Neuronal stem cell (in vitro differentiated cells): ENCODE measurements around the gene CELA2A.

ENCODE experiments used
- DNase-seq: peaks from one replicate; pipeline ENCODE4 v3.0.0-alpha.2; 2013; ENCODE audit warnings: low spot score
- H2AFZ ChIP-seq: one replicate; pipeline ENCODE4 v1.6.1; 2013; ENCODE audit warnings: mild to moderate bottlenecking, low read length, inconsistent platforms
- H2AK5ac ChIP-seq: 2 replicates; pipeline ENCODE4 v1.6.1; 2013; ENCODE audit warnings: low read depth, mild to moderate bottlenecking, inconsistent platforms, low read length, moderate library complexity, mixed read lengths
- H2BK120ac ChIP-seq: 2 replicates; pipeline ENCODE4 v1.6.1; 2013; ENCODE audit warnings: low read depth, mild to moderate bottlenecking, inconsistent platforms, low read length, moderate library complexity, mixed read lengths
- H2BK12ac ChIP-seq: one replicate; pipeline ENCODE4 v1.6.1; 2013; ENCODE audit warnings: low read length, inconsistent platforms
- H2BK15ac ChIP-seq: 2 replicates; pipeline ENCODE4 v1.6.1; 2013; ENCODE audit warnings: mild to moderate bottlenecking, low read length, inconsistent platforms, mixed read lengths
- H2BK5ac ChIP-seq: one replicate; pipeline ENCODE4 v1.6.1; 2013; ENCODE audit warnings: inconsistent platforms, mild to moderate bottlenecking, low read length, moderate library complexity
- H3K14ac ChIP-seq: one replicate; pipeline ENCODE4 v1.6.1; 2013; ENCODE audit warnings: low read length, inconsistent platforms
- H3K18ac ChIP-seq: 2 replicates; pipeline ENCODE4 v1.6.1; 2013; ENCODE audit warnings: low read length, inconsistent platforms
- H3K23ac ChIP-seq: 2 replicates; pipeline ENCODE4 v1.6.1; 2013; ENCODE audit warnings: low read depth, mild to moderate bottlenecking, mixed read lengths, low read length, inconsistent platforms; ENCODE audit not compliant: poor library complexity
- H3K27ac ChIP-seq: replicated peaks from 3 replicates; pipeline ENCODE4 v1.5.1; 2013; ENCODE audit warnings: low read length, inconsistent platforms
- H3K27me3 ChIP-seq, 3 experiments: 2 replicates each; pipeline ENCODE4 v1.6.1; 2013; ENCODE audit warnings: low read length in 3 of 3, mild to moderate bottlenecking in 2 of 3, inconsistent platforms in 1 of 3, low read depth in 1 of 3, mixed read lengths in 1 of 3, moderate library complexity in 1 of 3; ENCODE audit not compliant: control insufficient read depth in 3 of 3, insufficient read depth in 3 of 3
- H3K36me3 ChIP-seq, 2 donors: replicated peaks in 1 of 2; 2 replicates each; pipeline ENCODE4 v1.6.1; 2013; ENCODE audit warnings: low read length in 2 of 2; ENCODE audit not compliant: control insufficient read depth in 2 of 2, insufficient read depth in 2 of 2
- H3K4ac ChIP-seq: 2 replicates; pipeline ENCODE4 v1.6.1; 2013; ENCODE audit warnings: inconsistent platforms, mild to moderate bottlenecking, low read length, moderate library complexity
- H3K4me1 ChIP-seq, 2 donors: 1 replicate in 1 of 2; 2 replicates in 1 of 2; pipeline ENCODE4 v1.6.1; 2013; ENCODE audit warnings: low read length in 2 of 2, low read depth in 1 of 2; ENCODE audit not compliant: control insufficient read depth in 2 of 2, insufficient read depth in 1 of 2
- H3K4me2 ChIP-seq: one replicate; pipeline ENCODE4 v1.6.1; 2013; ENCODE audit warnings: mild to moderate bottlenecking, low read length, inconsistent platforms; ENCODE audit not compliant: insufficient read depth, poor library complexity, severe bottlenecking
- H3K4me3 ChIP-seq, 2 donors: 2 replicates each; pipeline ENCODE4 v1.5.1; 2013; ENCODE audit warnings: low read length in 2 of 2, mild to moderate bottlenecking in 2 of 2, inconsistent platforms in 1 of 2, moderate library complexity in 1 of 2
- H3K79me1 ChIP-seq: one replicate; pipeline ENCODE4 v1.6.1; 2013; ENCODE audit warnings: low read depth, mild to moderate bottlenecking, inconsistent platforms, low read length, moderate library complexity
- H3K9ac ChIP-seq: one replicate; pipeline ENCODE4 v1.6.1; 2013; ENCODE audit warnings: mild to moderate bottlenecking, low read depth, low read length, inconsistent platforms; ENCODE audit not compliant: poor library complexity
- H3K9me3 ChIP-seq, 2 donors: replicated peaks in 1 of 2; 2 replicates each; pipeline versions ENCODE3 to v1.6.1; 2013; ENCODE audit warnings: low read length in 2 of 2, mild to moderate bottlenecking in 2 of 2, inconsistent platforms in 1 of 2, low read depth in 1 of 2, mixed read lengths in 1 of 2, moderate library complexity in 1 of 2; ENCODE audit not compliant: control insufficient read depth in 2 of 2, insufficient read depth in 1 of 2
- H4K8ac ChIP-seq: one replicate; pipeline ENCODE4 v1.6.1; 2013; ENCODE audit warnings: low read depth, mild to moderate bottlenecking, inconsistent platforms, low read length, moderate library complexity
- H4K91ac ChIP-seq: one replicate; pipeline ENCODE4 v1.6.1; 2013; ENCODE audit warnings: low read length, low read depth, mild to moderate bottlenecking, inconsistent platforms; ENCODE audit not compliant: poor library complexity
- WGBS, 2 donors: extraction: QIAGEN DNeasy Blood & Tissue Kit; methylation state at CpG; one replicate each; pipeline ENCODE4 v1.1.7; 2013; ENCODE audit warnings: missing lambda C conversion rate in 2 of 2, mixed read lengths in 1 of 2; ENCODE audit not compliant: insufficient read length in 2 of 2, insufficient replicate concordance in 1 of 2; ENCODE audit errors: extremely low coverage in 2 of 2; 5-methylcytosine and 5-hydroxymethylcytosine counted together

Gene CELA2A

GRCh38 chr1:15436881-15437442 is 19.6 kb upstream of the CELA2A start:
- peak overlapping the region in 1 of 2 donors; percentile 38 for H3K4me3 ChIP-seq
- no peak overlapping the region for H3K9ac ChIP-seq
- peaks cover 0 to 2% (median 0%) of the 10 kb centered on the region in 3 experiments for H3K27me3 ChIP-seq
- H4K91ac ChIP-seq, result no peak overlapping the region
- H3K27ac ChIP-seq, result no peak overlapping the region
- H3K4ac ChIP-seq, result no peak overlapping the region
- DNase-seq, result no peak
- no peak overlapping the region for H2BK12ac ChIP-seq
- H2AFZ ChIP-seq, result no peak overlapping the region
- H3K18ac ChIP-seq, result no peak overlapping the region
- peaks cover 0 to 3% of the 10 kb centered on the region in 2 donors for H3K9me3 ChIP-seq
- no peaks in the 10 kb centered on the region for H3K79me1 ChIP-seq
- no CpG with 5 or more reads among the region's 6 CpGs for WGBS, 2 donors
- no peak overlapping the region for H3K23ac ChIP-seq
- H3K14ac ChIP-seq, result no peak overlapping the region
- H3K36me3 ChIP-seq, result no peaks in the 10 kb centered on the region
- no peak overlapping the region for H3K4me2 ChIP-seq
- no peak overlapping the region for H2BK15ac ChIP-seq
- H2AK5ac ChIP-seq, result no peak overlapping the region
- H4K8ac ChIP-seq, result no peak overlapping the region
- no peaks in the 10 kb centered on the region for H3K4me1 ChIP-seq
- no peak overlapping the region for H2BK120ac ChIP-seq
- H2BK5ac ChIP-seq, result no peak overlapping the region

GRCh38 chr1:15439325-15439724 is 17.2 kb upstream of the CELA2A start:
- WGBS, 2 donors, result no CpG with 5 or more reads among the region's 14 CpGs
- Histone ChIP-seq H3K36me3 (no peaks in the 10 kb centered on the region), H4K8ac (no peak overlapping the region), H3K23ac (no peak overlapping the region), H3K4me2 (no peak overlapping the region), H2AK5ac (no peak overlapping the region), H2BK15ac (no peak overlapping the region), H3K9me3 (peaks cover 0 to 3% of the 10 kb centered on the region in 2 donors), H3K4me3 (no peak overlapping the region), H3K9ac (no peak overlapping the region), H3K14ac (no peak overlapping the region), H4K91ac (no peak overlapping the region), H3K18ac (no peak overlapping the region), H2BK120ac (no peak overlapping the region), H3K4me1 (no peaks in the 10 kb centered on the region), H3K27ac (no peak overlapping the region), H3K79me1 (no peaks in the 10 kb centered on the region), H2AFZ (no peak overlapping the region), H3K4ac (no peak overlapping the region), H2BK12ac (no peak overlapping the region), H3K27me3 (peaks cover 0 to 14% (median 0%) of the 10 kb centered on the region in 3 experiments), H2BK5ac (no peak overlapping the region)
- no peak for DNase-seq

GRCh38 chr1:15440357-15440756 is 16.2 kb upstream of the CELA2A start:
- Histone ChIP-seq H3K4me3 (no peak overlapping the region), H3K23ac (peak overlapping the region; percentile 94), H3K79me1 (no peaks in the 10 kb centered on the region), H3K9me3 (peaks cover 0 to under 1% of the 10 kb centered on the region in 2 donors), H3K27ac (no peak overlapping the region), H2AK5ac (no peak overlapping the region), H3K9ac (no peak overlapping the region), H4K91ac (no peak overlapping the region), H3K36me3 (no peaks in the 10 kb centered on the region), H4K8ac (no peak overlapping the region), H2BK5ac (no peak overlapping the region), H2BK15ac (no peak overlapping the region), H2AFZ (no peak overlapping the region), H3K14ac (peak overlapping the region; percentile 92), H3K4ac (no peak overlapping the region), H2BK120ac (no peak overlapping the region), H2BK12ac (no peak overlapping the region), H3K27me3 (peaks cover 0 to 19% (median 0%) of the 10 kb centered on the region in 3 experiments), H3K18ac (peak overlapping the region; percentile 86), H3K4me2 (no peak overlapping the region), H3K4me1 (no peaks in the 10 kb centered on the region)
- no CpG with 5 or more reads among the region's 13 CpGs for WGBS, 2 donors
- no peak for DNase-seq

- no peak overlapping the region for H3K4ac ChIP-seq
- no peak overlapping the region for H4K91ac ChIP-seq
- H3K4me3 ChIP-seq, result no peak overlapping the region
- no peaks in the 10 kb centered on the region for H3K36me3 ChIP-seq
- H3K23ac ChIP-seq, result no peak overlapping the region
- H2AK5ac ChIP-seq, result no peak overlapping the region
- H2BK15ac ChIP-seq, result no peak overlapping the region
- H3K27ac ChIP-seq, result no peak overlapping the region
- H3K4me1 ChIP-seq, result no peaks in the 10 kb centered on the region
- H3K14ac ChIP-seq, result no peak overlapping the region
- no peaks in the 10 kb centered on the region for H3K9me3 ChIP-seq
- H3K4me2 ChIP-seq, result no peak overlapping the region
- no peak overlapping the region for H4K8ac ChIP-seq
- H3K9ac ChIP-seq, result no peak overlapping the region
- H3K27me3 ChIP-seq, result peaks cover 0 to 19% (median 0%) of the 10 kb centered on the region in 3 experiments
- no peak for DNase-seq
- H2AFZ ChIP-seq, result no peak overlapping the region
- no peak overlapping the region for H2BK120ac ChIP-seq
- no peaks in the 10 kb centered on the region for H3K79me1 ChIP-seq
- WGBS, 2 donors, result no CpG with 5 or more reads among the region's 6 CpGs
- H3K18ac ChIP-seq, result no peak overlapping the region
- no peak overlapping the region for H2BK12ac ChIP-seq
- H2BK5ac ChIP-seq, result no peak overlapping the region
These were observed 15.3 kb upstream of the CELA2A start for GRCh38 chr1:15441247-15441646.
